ENCODE measurements around the gene ARID3A.
A peak's percentile ranks its signal among the peaks of the same experiment; 100 is the strongest.

Gene ARID3A

GRCh38 chr19:960601-960938, 34.7 kb downstream of the ARID3A start:
- TF ChIP-seq JUND (IDR thresholded peaks at IDR 0.05; ENCODE audit: low read depth): no peak
- in situ Hi-C loops (cut with HindIII; ENCODE audit: low pct_unique_long_range_greater_than_20kb, low sequenced_read_pairs): no loop called here
- DNase-seq (ENCODE audit: low read depth in 1 of 2, low spot score in 1 of 2): no peak

- TF ChIP-seq JUND (IDR thresholded peaks at IDR 0.05; ENCODE audit: low read depth): no peak
- DNase-seq (ENCODE audit: low read depth in 1 of 2, low spot score in 1 of 2): no peak
- in situ Hi-C loops (cut with HindIII; ENCODE audit: low pct_unique_long_range_greater_than_20kb, low sequenced_read_pairs): no loop called here
Measured at GRCh38 chr19:961866-962620, 36.2 kb downstream of the ARID3A start.

DNA sequence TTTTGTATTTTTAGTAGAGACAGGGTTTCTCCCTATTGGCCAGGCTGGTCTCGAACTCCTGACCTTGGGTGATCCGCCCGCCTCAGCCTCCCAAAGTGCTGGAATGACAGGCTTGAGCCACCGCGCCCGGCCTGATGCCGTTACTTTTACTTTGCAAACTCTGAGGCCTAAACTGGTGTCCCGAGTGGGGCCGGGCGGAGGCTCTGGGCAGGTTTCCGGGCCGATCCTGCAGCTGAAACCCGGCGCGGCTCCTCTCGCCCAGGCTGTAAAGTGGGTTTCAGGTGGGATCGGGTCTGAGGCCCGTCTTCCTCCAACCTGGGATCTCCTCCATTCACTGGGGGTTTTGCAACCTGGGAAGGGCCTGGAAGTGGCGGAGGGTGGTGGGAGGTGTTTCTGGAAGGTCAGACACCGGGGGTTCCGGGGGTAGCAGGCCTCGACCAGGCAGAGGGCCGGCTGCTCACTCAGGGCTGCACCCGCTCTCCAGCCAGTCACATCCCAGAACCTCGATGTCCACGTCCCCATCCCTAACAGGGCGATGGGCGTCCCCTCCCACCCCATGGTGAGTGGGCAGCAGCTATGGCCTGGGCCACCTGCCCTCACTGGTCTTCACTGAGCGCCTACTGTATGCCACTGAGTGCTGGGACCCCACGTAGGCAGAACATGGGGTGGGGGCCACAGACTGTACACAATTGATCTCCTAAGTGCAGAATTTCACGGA, 37.0 kb downstream of the ARID3A start:
- DNase-seq (ENCODE audit: low read depth in 1 of 2, low spot score in 1 of 2): no peak
- in situ Hi-C loops (cut with HindIII; ENCODE audit: low pct_unique_long_range_greater_than_20kb, low sequenced_read_pairs): no loop called here
- TF ChIP-seq JUND (IDR thresholded peaks at IDR 0.05; ENCODE audit: low read depth): no peak

GRCh38 chr19:963486-963951, 37.7 kb downstream of the ARID3A start:
- TF ChIP-seq JUND (IDR thresholded peaks at IDR 0.05; ENCODE audit: low read depth): no peak
- DNase-seq (ENCODE audit: low read depth in 1 of 2, low spot score in 1 of 2): no peak
- in situ Hi-C loops (cut with HindIII; ENCODE audit: low pct_unique_long_range_greater_than_20kb, low sequenced_read_pairs): no loop called here

DNA sequence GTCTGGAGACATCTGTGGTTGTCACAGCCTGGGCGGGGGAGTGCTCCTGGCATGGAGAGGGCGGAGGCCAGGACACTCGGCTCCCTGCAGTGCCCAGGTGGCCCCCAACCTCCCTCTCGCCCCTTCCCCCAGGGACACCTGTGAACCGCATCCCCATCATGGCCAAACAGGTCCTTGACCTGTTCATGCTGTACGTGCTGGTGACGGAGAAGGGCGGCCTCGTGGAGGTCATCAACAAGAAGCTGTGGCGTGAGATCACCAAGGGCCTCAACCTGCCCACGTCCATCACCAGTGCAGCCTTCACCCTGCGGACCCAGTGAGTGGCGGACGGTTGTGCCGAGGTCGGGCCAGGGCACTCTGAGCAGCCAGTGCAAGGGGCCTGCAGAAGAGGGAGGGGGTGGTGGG, 38.3 kb downstream of the ARID3A start:
- in situ Hi-C loops (cut with HindIII; ENCODE audit: low pct_unique_long_range_greater_than_20kb, low sequenced_read_pairs): no loop called here
- DNase-seq (ENCODE audit: low read depth in 1 of 2, low spot score in 1 of 2): no peak
- no peak for TF ChIP-seq JUND (IDR thresholded peaks at IDR 0.05; ENCODE audit: low read depth)

GRCh38 chr19:964761-965694, 39.2 kb downstream of the ARID3A start:
- TF ChIP-seq JUND (IDR thresholded peaks at IDR 0.05; ENCODE audit: low read depth): no peak
- peak in 1 of 2 experiments; percentile 71 for DNase-seq (ENCODE audit: low read depth in 1 of 2, low spot score in 1 of 2)
- in situ Hi-C loops (cut with HindIII; ENCODE audit: low pct_unique_long_range_greater_than_20kb, low sequenced_read_pairs): no loop called here

GRCh38 chr19:966485-967088, 40.8 kb downstream of the ARID3A start:
- TF ChIP-seq JUND (IDR thresholded peaks at IDR 0.05; ENCODE audit: low read depth): no peak
- in situ Hi-C loops (cut with HindIII; ENCODE audit: low pct_unique_long_range_greater_than_20kb, low sequenced_read_pairs): no loop called here
- DNase-seq (ENCODE audit: low read depth in 1 of 2, low spot score in 1 of 2): no peak

DNA sequence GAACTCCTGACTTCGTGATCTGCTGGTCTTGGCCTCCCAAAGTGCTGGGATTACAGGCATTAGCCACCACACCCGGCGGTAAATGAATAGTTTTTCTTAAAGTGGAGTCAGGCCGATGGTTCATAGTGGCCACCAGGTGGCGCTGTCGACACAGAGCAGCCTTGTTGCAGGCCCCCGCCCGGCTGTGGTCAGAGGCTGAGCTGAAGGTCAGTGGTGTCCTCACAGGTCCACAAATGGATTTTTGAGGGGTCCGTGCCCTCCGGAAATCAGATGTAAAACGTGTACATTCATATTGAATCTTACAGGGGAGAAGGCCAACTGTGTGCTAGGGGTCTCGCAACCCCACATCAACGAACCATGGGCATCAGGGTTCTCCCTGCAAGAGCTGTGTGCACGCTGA, 44.9 kb downstream of the ARID3A start:
- no peak for TF ChIP-seq JUND (IDR thresholded peaks at IDR 0.05; ENCODE audit: low read depth)
- no peak for DNase-seq (ENCODE audit: low read depth in 1 of 2, low spot score in 1 of 2)
- in situ Hi-C loops (cut with HindIII; ENCODE audit: low pct_unique_long_range_greater_than_20kb, low sequenced_read_pairs): no loop called here

DNA sequence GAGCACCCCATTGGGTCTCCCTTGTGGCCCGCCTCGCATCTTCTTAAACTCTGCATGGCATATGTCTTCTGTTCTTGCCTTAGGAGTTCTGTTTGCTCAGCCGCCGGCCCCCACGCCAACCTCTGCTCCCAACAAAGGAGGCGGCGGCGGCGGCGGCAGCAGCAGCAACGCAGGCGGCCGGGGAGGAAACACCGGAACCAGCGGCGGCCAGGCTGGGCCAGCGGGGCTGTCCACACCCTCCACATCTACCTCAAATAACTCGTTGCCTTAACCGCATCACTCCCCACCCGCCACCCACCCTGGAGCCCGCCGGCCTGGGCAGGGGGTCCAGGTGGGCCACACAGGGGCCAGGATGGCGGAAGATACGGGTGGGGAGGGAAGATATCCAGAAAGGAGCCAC, 46.0 kb downstream of the ARID3A start:
- in situ Hi-C loops (cut with HindIII; ENCODE audit: low pct_unique_long_range_greater_than_20kb, low sequenced_read_pairs): no loop called here
- no peak for TF ChIP-seq JUND (IDR thresholded peaks at IDR 0.05; ENCODE audit: low read depth)
- DNase-seq (ENCODE audit: low read depth in 1 of 2, low spot score in 1 of 2): no peak

DNA sequence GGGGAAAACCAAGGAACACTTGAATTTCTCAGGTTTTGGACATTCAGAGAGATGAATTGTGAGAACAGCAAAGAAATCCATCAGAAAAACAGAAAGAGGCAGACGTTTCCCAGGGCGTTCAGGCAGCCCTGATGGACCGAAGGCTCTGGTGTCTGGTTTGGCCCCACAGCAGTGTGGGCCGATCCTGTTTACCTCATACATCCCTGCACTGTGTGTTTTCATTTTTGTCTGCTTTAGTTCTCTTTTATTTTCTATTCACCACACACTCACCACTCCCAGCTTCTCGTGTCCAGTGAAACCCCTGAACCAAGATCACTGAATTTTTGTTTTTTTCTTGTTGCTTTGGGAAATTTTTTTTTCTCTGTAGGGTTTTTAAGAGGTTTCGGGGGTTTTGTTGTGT, 46.4 kb downstream of the ARID3A start:
- DNase-seq (ENCODE audit: low read depth in 1 of 2, low spot score in 1 of 2): no peak
- in situ Hi-C loops (cut with HindIII; ENCODE audit: low pct_unique_long_range_greater_than_20kb, low sequenced_read_pairs): no loop called here
- no peak for TF ChIP-seq JUND (IDR thresholded peaks at IDR 0.05; ENCODE audit: low read depth)

DNA sequence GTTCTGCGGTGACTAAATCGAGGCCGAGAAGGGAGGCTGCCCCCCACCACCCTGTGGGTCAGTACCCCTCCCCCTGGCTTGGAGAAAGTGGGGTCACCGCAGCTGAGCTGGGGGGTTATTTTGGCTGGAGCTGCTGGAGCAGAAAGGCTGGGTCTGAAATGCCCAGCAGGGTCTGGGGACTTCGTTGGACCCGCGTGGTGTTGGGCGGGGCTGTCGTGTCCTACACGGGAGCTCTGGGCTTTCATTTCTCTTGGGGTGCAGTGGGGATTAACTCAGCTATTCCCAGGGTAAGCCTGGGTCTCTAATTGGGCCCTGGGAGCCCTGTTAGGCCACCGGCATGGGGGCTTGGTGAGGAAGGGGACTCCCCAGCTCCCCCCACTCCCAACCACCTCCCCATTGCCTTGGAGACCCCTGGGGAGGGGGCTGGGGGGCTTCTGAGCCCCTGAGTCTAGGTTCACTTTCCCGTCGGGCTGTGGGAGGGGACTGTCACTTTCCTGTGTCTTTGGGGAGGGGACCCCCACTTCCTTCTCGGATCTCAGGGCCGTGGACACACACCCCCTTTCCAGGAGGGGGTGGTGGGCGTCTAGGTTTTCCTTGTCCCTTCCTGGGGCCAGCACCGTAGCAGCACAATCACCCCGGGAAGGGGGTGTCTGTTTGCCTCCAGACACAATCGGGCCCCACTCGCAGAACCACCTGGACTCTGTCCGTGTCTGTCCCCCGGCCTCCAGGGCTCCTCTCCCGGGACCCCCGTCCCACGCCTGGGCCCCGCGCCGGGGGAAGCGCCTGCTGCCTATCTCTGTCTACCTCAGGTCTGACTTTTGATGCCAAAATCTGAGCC, 48.1 kb downstream of the ARID3A start:
- DNase-seq (ENCODE audit: low read depth in 1 of 2, low spot score in 1 of 2): no peak

More for the DNA sequence above, 48.1 kb downstream of the ARID3A start:
- TF ChIP-seq JUND (IDR thresholded peaks at IDR 0.05; ENCODE audit: low read depth): no peak
- in situ Hi-C loops (cut with HindIII; ENCODE audit: low pct_unique_long_range_greater_than_20kb, low sequenced_read_pairs): no loop called here
